HG03095 (cell line): Measurements from ENCODE around the gene PTPRN2.

Source experiments
- ATAC-seq: cut with Tn5 transposase; IDR thresholded peaks from one replicate; pipeline ENCODE4 v1.9.1; 2021; ENCODE audit warnings: moderate library complexity; ENCODE audit not compliant: unreplicated experiment

Gene PTPRN2

GRCh38 chr7:158273138-158273651 lies 314.4 kb downstream of the PTPRN2 start:
- ATAC-seq, result no peak

GRCh38 chr7:158272509-158273137 lies 315.0 kb downstream of the PTPRN2 start:
- no peak for ATAC-seq

- no peak for ATAC-seq
Observed at GRCh38 chr7:158272091-158272490, 315.5 kb downstream of the PTPRN2 start.

- ATAC-seq, result no peak
Observed at GRCh38 chr7:158271646-158272045, 316.0 kb downstream of the PTPRN2 start.

GRCh38 chr7:158270856-158271413 lies 316.7 kb downstream of the PTPRN2 start:
- ATAC-seq, result no peak

- ATAC-seq, result no peak
Observed at GRCh38 chr7:158270106-158270775, 317.4 kb downstream of the PTPRN2 start.

- ATAC-seq, result no peak
Observed at GRCh38 chr7:158268816-158269535, 318.6 kb downstream of the PTPRN2 start.

- ATAC-seq, result no peak
Observed at GRCh38 chr7:158267742-158268435, 319.7 kb downstream of the PTPRN2 start.

GRCh38 chr7:158266817-158267741 lies 320.5 kb downstream of the PTPRN2 start:
- no peak for ATAC-seq

GRCh38 chr7:158266426-158266816 lies 321.2 kb downstream of the PTPRN2 start:
- ATAC-seq, result no peak

- no peak for ATAC-seq
Observed at GRCh38 chr7:158265743-158266080, 321.9 kb downstream of the PTPRN2 start.

GRCh38 chr7:158264881-158265742 lies 322.5 kb downstream of the PTPRN2 start:
- ATAC-seq, result no peak

- no peak for ATAC-seq
Observed at GRCh38 chr7:158263964-158264748, 323.5 kb downstream of the PTPRN2 start.

GRCh38 chr7:158263110-158263963 lies 324.3 kb downstream of the PTPRN2 start:
- no peak for ATAC-seq

- no peak for ATAC-seq
Observed at GRCh38 chr7:158262284-158263109, 325.1 kb downstream of the PTPRN2 start.
